A549 (cell line): ENCODE data around the gene PGBD1. TPM values are rescaled to one million over a fixed set of nuclear protein-coding genes. Genes with fewer than 3 reads are reported as not detected.

Source experiments
- ATAC-seq, 2 experiments: fragments of 200-7000 bp in 1 of 2; fragments of >200 bp in 1 of 2; cut with Nextera tagmentation in 1 of 2; cut with Tn5 transposase in 1 of 2; 3 replicates each; pipeline versions ENCODE4 v1.8.0 to v1.9.1; 2018 to 2020; ENCODE audit warnings: mild to moderate bottlenecking in 1 of 2, moderate library complexity in 1 of 2
- CTCF ChIA-PET: fragments of 300-600 bp; sonication (Branson Sonifier 250); formaldehyde crosslinking; extraction: SDS; loops from one replicate; lab custom pipeline; 2021; ENCODE audit warnings: antibody characterized with exemption, inconsistent platforms; lab: Yijun Ruan, JAX
- POLR2A ChIA-PET: fragments of 350-600 bp; formaldehyde crosslinking; extraction: SDS; loops from one replicate; lab custom pipeline; 2021; ENCODE audit warnings: antibody characterized with exemption, inconsistent platforms; lab: Yijun Ruan, JAX
- DNase-seq, 2 experiments: peaks; one replicate each; pipeline versions ENCODE4 v3.0.0 to v3.0.0-alpha.2; 2011 to 2016; ENCODE audit warnings: low read depth in 1 of 2, low spot score in 1 of 2
- FAIRE-seq: peaks from 2 replicates; lab custom pipeline; 2011; peaks lifted over from hg19 to GRCh38; lab: Jason Lieb, UNC
- H3K27ac ChIP-seq, 2 experiments: fragments of >200 bp; sonication (Bioruptor Twin); formaldehyde crosslinking; 3 replicates each; pipeline ENCODE4 v1.5.1; 2016 to 2017
- H3K4me1 ChIP-seq: fragments of >200 bp; sonication (Bioruptor Twin); formaldehyde crosslinking; 3 replicates; pipeline ENCODE4 v1.6.1; 2016
- H3K4me2 ChIP-seq: fragments of >200 bp; sonication (Bioruptor Twin); formaldehyde crosslinking; 3 replicates; pipeline ENCODE4 v1.6.1; 2016
- H3K4me3 ChIP-seq: fragments of >200 bp; sonication (Bioruptor Twin); formaldehyde crosslinking; 3 replicates; pipeline ENCODE4 v1.5.1; 2016
- H3K9me3 ChIP-seq: fragments of >200 bp; sonication (Bioruptor Twin); formaldehyde crosslinking; 3 replicates; pipeline ENCODE4 v1.6.1; 2016
- BHLHE40 ChIP-seq: IDR thresholded peaks from 2 replicates; pipeline ENCODE4 v1.6.1; 2012; ENCODE audit warnings: low read depth, low read length, inconsistent platforms
- CEBPB ChIP-seq, 2 experiments: fragments of >200 bp in 1 of 2; sonication (Bioruptor Twin) in 1 of 2; formaldehyde crosslinking in 1 of 2; IDR thresholded peaks; 2 replicates each; pipeline ENCODE4 v1.6.1; 2012 to 2016
- FOSB ChIP-seq: fragments of 250-450 bp; sonication (Bioruptor Pico); IDR thresholded peaks from 2 replicates; pipeline ENCODE4 v1.5.0; 2020; ENCODE audit warnings: mild to moderate bottlenecking, moderate library complexity
- GATA3 ChIP-seq: IDR thresholded peaks from 2 replicates; pipeline ENCODE4 v1.6.1; 2012; ENCODE audit warnings: borderline replicate concordance
- HDAC2 ChIP-seq: fragments of 200-600 bp; sonication (generic); IDR thresholded peaks from 2 replicates; pipeline ENCODE4 v1.6.1; 2016
- HEYL ChIP-seq: fragments of 250-450 bp; sonication (Bioruptor Pico); IDR thresholded peaks from 2 replicates; pipeline ENCODE4 v1.8.0; 2021; ENCODE audit warnings: mild to moderate bottlenecking, moderate library complexity
- HOXA7 ChIP-seq: fragments of 250-450 bp; sonication (Bioruptor Pico); IDR thresholded peaks from 2 replicates; pipeline ENCODE4 v1.5.0; 2020; ENCODE audit warnings: mild to moderate bottlenecking, moderate library complexity
- JUN ChIP-seq, 2 experiments: fragments of >200 bp; sonication (Bioruptor Twin); formaldehyde crosslinking; IDR thresholded peaks; 2 replicates in 1 of 2; 3 replicates in 1 of 2; pipeline ENCODE4 v1.6.1; 2016 to 2017
- JUNB ChIP-seq: fragments of >200 bp; sonication (Bioruptor Twin); formaldehyde crosslinking; IDR thresholded peaks from 2 replicates; pipeline ENCODE4 v1.6.1; 2016
- MYC ChIP-seq: IDR thresholded peaks from 2 replicates; pipeline ENCODE4 v1.6.1; 2012; ENCODE audit warnings: mild to moderate bottlenecking, inconsistent platforms, low read length, improper control_type of control experiment, borderline replicate concordance
- NPAS2 ChIP-seq: fragments of 250-450 bp; sonication (Bioruptor Pico); IDR thresholded peaks from 2 replicates; pipeline ENCODE4 v1.8.0; 2022; ENCODE audit warnings: mild to moderate bottlenecking, moderate library complexity, borderline replicate concordance
- NR3C1 ChIP-seq: fragments of >200 bp; sonication (Bioruptor Twin); formaldehyde crosslinking; IDR thresholded peaks from 3 replicates; pipeline ENCODE4 v1.6.1; 2017
- PHF8 ChIP-seq: fragments of 200-600 bp; sonication (generic); IDR thresholded peaks from 2 replicates; pipeline ENCODE4 v1.6.1; 2016; ENCODE audit warnings: low read depth, mild to moderate bottlenecking, antibody characterized with exemption, moderate library complexity, borderline replicate concordance
- POLR2A ChIP-seq: IDR thresholded peaks from 2 replicates; pipeline ENCODE4 v1.6.1; 2012; ENCODE audit warnings: mild to moderate bottlenecking, low read length
- SMC3 ChIP-seq: fragments of >200 bp; sonication (Bioruptor Twin); formaldehyde crosslinking; IDR thresholded peaks from 3 replicates; pipeline ENCODE4 v1.6.1; 2018; ENCODE audit warnings: inconsistent platforms
- ZFP36 ChIP-seq: fragments of 450-650 bp; IDR thresholded peaks from 2 replicates; pipeline ENCODE4 v1.6.1; 2014; ENCODE audit warnings: borderline replicate concordance; ENCODE audit not compliant: partially characterized antibody
- ZNF302 ChIP-seq: fragments of 250-450 bp; sonication (Bioruptor Pico); IDR thresholded peaks from 2 replicates; pipeline ENCODE4 v1.9.0; 2021; ENCODE audit warnings: inconsistent platforms, mild to moderate bottlenecking, moderate library complexity
- WGBS: methylation state at CpG from one replicate; pipeline ENCODE4 v1.1.6; 2017; ENCODE audit errors: missing lambda C conversion rate; 5-methylcytosine and 5-hydroxymethylcytosine counted together
- polyA plus RNA-seq, 4 experiments: library from polyadenylated mRNA; depleted of rRNA in 3 of 4; stranded (reverse); fragments of >200 nt; fragmentation: RNase III in 1 of 4; extraction: RNeasy Plus Mini Kit Qiagen cat#74134 plus additional on column Dnase treatment in 1 of 4; gene quantifications; 2 replicates in 3 of 4; 3 replicates in 1 of 4; pipeline ENCODE4 v1.2.3, GENCODE V29; 2011 to 2017
- TF ChIP-seq, protein P1 (sequence below): fragments of >200 bp; sonication (Bioruptor Twin); formaldehyde crosslinking; IDR thresholded peaks from 3 replicates; pipeline ENCODE4 v1.6.1; 2016
- TF ChIP-seq, protein P2 (sequence below): IDR thresholded peaks from 2 replicates; pipeline ENCODE4 v1.6.1; 2012
- TF ChIP-seq, protein P3 (sequence below): fragments of 200-600 bp; sonication (generic); IDR thresholded peaks from 2 replicates; pipeline ENCODE4 v1.6.1; 2016; ENCODE audit warnings: antibody characterized with exemption, mild to moderate bottlenecking, moderate library complexity
- TF ChIP-seq, protein P4 (sequence below): fragments of >200 bp; sonication (Bioruptor Twin); formaldehyde crosslinking; IDR thresholded peaks from 3 replicates; pipeline ENCODE4 v1.5.1; 2016
- TF ChIP-seq, protein P5 (sequence below): fragments of 250-450 bp; sonication (Bioruptor Pico); IDR thresholded peaks from 2 replicates; pipeline ENCODE4 v1.5.0; 2020; ENCODE audit warnings: low read depth, mild to moderate bottlenecking, moderate library complexity

Gene PGBD1
- polyA plus RNA-seq, 2 of the 4 experiments (the other 2 are of a cell fraction), result 4.1 to 7.0 TPM

DNA sequence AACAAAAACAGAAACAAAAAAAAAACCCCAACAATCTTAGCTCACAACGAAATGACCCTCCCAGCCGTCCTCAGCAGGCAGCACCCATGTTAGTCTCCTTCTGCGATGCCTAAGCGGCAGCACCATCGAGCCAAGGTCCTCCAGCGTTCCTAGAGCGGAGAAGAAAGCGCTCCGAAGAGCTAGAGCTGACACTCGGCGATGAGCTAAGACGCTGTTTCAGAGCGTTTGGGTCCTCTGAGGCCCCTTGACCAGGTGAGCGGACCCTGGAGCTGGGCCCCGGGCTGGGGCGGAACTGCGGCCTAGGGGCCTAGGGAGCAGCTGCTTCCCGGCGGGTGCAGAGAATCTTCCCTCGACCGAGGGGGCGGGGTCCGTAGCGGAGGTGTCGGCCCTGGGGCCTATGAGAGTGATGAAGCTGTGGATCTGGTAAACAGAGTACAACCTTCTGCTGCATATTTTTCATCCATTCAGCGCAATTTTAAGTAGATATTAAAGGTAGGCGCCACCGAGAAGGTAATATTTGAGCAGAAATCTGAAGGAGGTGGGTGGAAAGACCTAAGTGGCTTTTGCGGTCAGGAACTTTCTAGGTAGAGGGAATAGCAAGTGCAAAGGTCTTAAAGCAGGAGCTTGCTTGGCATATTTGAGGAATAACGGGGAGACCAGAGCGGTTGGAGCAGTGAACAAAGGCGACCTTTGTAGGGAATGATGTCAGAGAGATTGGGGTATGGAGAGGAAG, 14.2 kb upstream of the PGBD1 start, which contains the start of gene ZSCAN26:
ZSCAN26 (plus strand) TSS at position 182 of the 733 bp plus-strand sequence. CDS start 4,777 bp downstream, outside the sequence.
- Histone ChIP-seq H3K27ac (peak within 1 kb of the TSS; percentile 93 to 96), H3K4me1 (peaks cover 25% of the 10 kb centered on the region), H3K4me3 (peak within 1 kb of the TSS; percentile 68), H3K4me2 (peak within 1 kb of the TSS; percentile 69), H3K9me3 (no peaks in the 10 kb centered on the region)
- WGBS, result 0% methylated on average over 14 of the region's 32 CpGs
- FAIRE-seq, result no peak
- POLR2A ChIA-PET, result interaction anchor here (0.6 to 1.6 kb wide), 11 partner anchors 14 to 714 kb away, joined by 3 to 25 read pairs (median 6); partner anchors contain the start of genes PGBD1, ZKSCAN3, ZKSCAN4 and ZSCAN31
- TF ChIP-seq, protein P1, sequence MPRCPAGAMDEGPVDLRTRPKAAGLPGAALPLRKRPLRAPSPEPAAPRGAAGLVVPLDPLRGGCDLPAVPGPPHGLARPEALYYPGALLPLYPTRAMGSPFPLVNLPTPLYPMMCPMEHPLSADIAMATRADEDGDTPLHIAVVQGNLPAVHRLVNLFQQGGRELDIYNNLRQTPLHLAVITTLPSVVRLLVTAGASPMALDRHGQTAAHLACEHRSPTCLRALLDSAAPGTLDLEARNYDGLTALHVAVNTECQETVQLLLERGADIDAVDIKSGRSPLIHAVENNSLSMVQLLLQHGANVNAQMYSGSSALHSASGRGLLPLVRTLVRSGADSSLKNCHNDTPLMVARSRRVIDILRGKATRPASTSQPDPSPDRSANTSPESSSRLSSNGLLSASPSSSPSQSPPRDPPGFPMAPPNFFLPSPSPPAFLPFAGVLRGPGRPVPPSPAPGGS, result 0 out of 3 replicates have a peak, but pooled peaks have one; percentile 15
- TF ChIP-seq NR3C1 (no peak), GATA3 (no peak), JUN (IDR thresholded peaks at IDR 0.05) (peak in 1 of 2 experiments; percentile 68; a peak in 2 of 5 replicates), PHF8 (peak; percentile 87), FOSB (no peak), POLR2A (peak; percentile 33), BHLHE40 (no peak), HDAC2 (no peak), HOXA7 (CRISPR knock-in tag) (no peak)
- TF ChIP-seq, protein P2, sequence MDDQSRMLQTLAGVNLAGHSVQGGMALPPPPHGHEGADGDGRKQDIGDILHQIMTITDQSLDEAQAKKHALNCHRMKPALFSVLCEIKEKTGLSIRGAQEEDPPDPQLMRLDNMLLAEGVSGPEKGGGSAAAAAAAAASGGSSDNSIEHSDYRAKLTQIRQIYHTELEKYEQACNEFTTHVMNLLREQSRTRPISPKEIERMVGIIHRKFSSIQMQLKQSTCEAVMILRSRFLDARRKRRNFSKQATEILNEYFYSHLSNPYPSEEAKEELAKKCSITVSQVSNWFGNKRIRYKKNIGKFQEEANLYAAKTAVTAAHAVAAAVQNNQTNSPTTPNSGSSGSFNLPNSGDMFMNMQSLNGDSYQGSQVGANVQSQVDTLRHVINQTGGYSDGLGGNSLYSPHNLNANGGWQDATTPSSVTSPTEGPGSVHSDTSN, result no peak
- ATAC-seq, result peak; percentile 99
- CTCF ChIA-PET, result interaction anchor here (1.7 kb wide), 1 partner anchor 89 kb away, joined by 6 read pairs; no protein-coding TSS in a partner anchor
- DNase-seq, result peak; percentile 67 to 91

DNA sequence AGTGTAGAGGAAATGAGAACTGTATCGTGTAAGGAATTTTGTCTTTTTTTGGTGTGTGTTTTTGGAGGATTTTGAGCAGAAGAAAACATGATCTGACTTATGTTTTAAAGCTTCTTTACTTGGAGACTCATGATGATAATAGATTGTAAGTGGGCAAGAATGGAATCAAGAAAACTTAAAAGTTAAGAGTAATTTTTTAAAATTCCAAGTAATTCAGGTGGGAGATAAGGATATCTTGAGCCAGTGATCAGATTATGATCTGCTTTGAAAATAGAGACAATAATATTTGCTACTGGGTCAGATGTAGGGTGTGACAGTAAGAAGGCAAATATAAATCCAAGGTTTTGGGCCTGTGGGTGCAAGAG, 13.7 kb upstream of the PGBD1 start:
- FAIRE-seq, result no peak

More for the DNA sequence above, 13.7 kb upstream of the PGBD1 start:
- POLR2A ChIA-PET, result interaction anchor here (0.8 to 1.6 kb wide), 9 partner anchors 14 to 116 kb away, joined by 3 to 25 read pairs (median 7); partner anchors contain the start of genes PGBD1, ZKSCAN3, ZKSCAN4 and ZSCAN31
- Histone ChIP-seq H3K9me3 (no peaks in the 10 kb centered on the region), H3K27ac (peak overlapping the region; percentile 93 to 96), H3K4me2 (peak overlapping the region; percentile 69)
- no peak for DNase-seq
- 0% methylated on average over 1 of the region's 1 CpG for WGBS
- TF ChIP-seq, protein P2, result no peak
- TF ChIP-seq ZFP36 (no peak), GATA3 (no peak), JUNB (no peak), HEYL (CRISPR knock-in tag) (no peak), HDAC2 (no peak), MYC (no peak), SMC3 (no peak), CEBPB (IDR thresholded peaks at IDR 0.05) (no peak), ZNF302 (no peak), NPAS2 (CRISPR knock-in tag) (no peak)
- TF ChIP-seq, protein P3, sequence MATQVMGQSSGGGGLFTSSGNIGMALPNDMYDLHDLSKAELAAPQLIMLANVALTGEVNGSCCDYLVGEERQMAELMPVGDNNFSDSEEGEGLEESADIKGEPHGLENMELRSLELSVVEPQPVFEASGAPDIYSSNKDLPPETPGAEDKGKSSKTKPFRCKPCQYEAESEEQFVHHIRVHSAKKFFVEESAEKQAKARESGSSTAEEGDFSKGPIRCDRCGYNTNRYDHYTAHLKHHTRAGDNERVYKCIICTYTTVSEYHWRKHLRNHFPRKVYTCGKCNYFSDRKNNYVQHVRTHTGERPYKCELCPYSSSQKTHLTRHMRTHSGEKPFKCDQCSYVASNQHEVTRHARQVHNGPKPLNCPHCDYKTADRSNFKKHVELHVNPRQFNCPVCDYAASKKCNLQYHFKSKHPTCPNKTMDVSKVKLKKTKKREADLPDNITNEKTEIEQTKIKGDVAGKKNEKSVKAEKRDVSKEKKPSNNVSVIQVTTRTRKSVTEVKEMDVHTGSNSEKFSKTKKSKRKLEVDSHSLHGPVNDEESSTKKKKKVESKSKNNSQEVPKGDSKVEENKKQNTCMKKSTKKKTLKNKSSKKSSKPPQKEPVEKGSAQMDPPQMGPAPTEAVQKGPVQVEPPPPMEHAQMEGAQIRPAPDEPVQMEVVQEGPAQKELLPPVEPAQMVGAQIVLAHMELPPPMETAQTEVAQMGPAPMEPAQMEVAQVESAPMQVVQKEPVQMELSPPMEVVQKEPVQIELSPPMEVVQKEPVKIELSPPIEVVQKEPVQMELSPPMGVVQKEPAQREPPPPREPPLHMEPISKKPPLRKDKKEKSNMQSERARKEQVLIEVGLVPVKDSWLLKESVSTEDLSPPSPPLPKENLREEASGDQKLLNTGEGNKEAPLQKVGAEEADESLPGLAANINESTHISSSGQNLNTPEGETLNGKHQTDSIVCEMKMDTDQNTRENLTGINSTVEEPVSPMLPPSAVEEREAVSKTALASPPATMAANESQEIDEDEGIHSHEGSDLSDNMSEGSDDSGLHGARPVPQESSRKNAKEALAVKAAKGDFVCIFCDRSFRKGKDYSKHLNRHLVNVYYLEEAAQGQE, result no peak
- TF ChIP-seq, protein P4, sequence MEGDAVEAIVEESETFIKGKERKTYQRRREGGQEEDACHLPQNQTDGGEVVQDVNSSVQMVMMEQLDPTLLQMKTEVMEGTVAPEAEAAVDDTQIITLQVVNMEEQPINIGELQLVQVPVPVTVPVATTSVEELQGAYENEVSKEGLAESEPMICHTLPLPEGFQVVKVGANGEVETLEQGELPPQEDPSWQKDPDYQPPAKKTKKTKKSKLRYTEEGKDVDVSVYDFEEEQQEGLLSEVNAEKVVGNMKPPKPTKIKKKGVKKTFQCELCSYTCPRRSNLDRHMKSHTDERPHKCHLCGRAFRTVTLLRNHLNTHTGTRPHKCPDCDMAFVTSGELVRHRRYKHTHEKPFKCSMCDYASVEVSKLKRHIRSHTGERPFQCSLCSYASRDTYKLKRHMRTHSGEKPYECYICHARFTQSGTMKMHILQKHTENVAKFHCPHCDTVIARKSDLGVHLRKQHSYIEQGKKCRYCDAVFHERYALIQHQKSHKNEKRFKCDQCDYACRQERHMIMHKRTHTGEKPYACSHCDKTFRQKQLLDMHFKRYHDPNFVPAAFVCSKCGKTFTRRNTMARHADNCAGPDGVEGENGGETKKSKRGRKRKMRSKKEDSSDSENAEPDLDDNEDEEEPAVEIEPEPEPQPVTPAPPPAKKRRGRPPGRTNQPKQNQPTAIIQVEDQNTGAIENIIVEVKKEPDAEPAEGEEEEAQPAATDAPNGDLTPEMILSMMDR, result no peak
- TF ChIP-seq, protein P5, sequence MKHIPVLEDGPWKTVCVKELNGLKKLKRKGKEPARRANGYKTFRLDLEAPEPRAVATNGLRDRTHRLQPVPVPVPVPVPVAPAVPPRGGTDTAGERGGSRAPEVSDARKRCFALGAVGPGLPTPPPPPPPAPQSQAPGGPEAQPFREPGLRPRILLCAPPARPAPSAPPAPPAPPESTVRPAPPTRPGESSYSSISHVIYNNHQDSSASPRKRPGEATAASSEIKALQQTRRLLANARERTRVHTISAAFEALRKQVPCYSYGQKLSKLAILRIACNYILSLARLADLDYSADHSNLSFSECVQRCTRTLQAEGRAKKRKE (CRISPR knock-in tag), result no peak
- TF ChIP-seq, all 56 proteins: peak for 0
- CTCF ChIA-PET, result no interaction called here
- no peak for ATAC-seq
- peaks cover 25% of the 10 kb centered on the region for H3K4me1 ChIP-seq
- H3K4me3 ChIP-seq, result peak overlapping the region; percentile 68
